AG10803 (cell line): ENCODE data around the gene OSR1.

Experiments used
- DNase-seq: peaks from one replicate; pipeline ENCODE4 v3.0.0; 2010; ENCODE audit warnings: low read depth
- H3K4me3 ChIP-seq: 2 replicates; pipeline ENCODE4 v1.5.1; 2011; ENCODE audit warnings: mild to moderate bottlenecking, low read length, control low read depth
- TF ChIP-seq, protein P1 (sequence below): conservative IDR thresholded peaks from 2 replicates; pipeline ENCODE4 v1.5.1; 2011; ENCODE audit warnings: mild to moderate bottlenecking, low read length, control low read depth, inconsistent platforms

OSR1 gene

DNA sequence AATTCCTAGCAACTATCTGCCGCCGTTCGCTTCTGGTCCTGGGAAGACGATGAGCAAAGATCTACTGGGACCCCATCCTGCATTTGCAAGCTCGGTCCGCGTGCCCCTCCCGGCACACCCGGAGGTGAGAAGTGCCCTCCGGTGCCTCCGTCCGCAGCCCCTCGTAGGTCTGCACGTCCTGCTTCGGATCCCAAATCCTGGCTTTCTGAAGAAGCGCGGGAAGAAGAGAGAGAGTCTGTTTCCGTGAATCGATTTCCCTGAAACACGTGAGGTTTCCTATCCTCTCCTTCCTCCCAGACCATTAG lies 5.0 kb upstream of the OSR1 start:
- TF ChIP-seq, protein P1, sequence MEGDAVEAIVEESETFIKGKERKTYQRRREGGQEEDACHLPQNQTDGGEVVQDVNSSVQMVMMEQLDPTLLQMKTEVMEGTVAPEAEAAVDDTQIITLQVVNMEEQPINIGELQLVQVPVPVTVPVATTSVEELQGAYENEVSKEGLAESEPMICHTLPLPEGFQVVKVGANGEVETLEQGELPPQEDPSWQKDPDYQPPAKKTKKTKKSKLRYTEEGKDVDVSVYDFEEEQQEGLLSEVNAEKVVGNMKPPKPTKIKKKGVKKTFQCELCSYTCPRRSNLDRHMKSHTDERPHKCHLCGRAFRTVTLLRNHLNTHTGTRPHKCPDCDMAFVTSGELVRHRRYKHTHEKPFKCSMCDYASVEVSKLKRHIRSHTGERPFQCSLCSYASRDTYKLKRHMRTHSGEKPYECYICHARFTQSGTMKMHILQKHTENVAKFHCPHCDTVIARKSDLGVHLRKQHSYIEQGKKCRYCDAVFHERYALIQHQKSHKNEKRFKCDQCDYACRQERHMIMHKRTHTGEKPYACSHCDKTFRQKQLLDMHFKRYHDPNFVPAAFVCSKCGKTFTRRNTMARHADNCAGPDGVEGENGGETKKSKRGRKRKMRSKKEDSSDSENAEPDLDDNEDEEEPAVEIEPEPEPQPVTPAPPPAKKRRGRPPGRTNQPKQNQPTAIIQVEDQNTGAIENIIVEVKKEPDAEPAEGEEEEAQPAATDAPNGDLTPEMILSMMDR: no peak
- peak overlapping the region; percentile 69 for H3K4me3 ChIP-seq
- no peak for DNase-seq

DNA sequence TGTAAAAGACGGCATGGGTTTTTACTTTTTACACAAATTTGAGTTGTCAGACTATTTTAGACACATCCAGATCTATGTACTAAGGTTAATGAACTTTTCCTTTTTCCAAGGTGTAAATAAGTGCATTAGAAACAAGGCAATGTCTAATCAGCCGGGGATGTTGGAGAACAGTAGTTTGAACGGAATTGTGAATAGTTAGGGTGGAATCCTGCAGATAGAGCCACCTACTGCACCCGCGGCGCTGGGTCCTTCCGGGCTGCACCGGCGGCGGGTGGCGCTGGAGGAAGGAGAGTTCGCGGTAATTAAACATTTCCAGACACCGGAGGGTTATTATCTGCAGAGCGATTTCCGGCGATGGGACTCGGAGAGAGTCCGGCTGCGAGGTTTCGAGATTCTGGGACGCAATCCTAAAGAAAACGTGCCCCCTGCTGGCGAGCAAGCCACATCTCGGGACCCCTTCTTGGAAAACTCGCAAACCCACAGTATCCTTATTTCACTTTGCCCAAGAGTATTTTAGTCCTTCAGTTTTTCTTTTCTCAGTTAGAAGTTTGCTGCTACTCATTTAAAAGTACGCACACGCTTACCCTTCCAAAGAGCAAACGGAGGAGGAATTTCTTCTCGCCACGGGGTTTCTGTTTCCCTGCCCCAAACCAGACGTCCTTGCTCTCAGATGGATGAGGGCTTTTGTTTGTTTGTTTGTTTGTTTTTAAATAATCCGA lies 4.5 kb upstream of the OSR1 start:
- TF ChIP-seq, protein P1: peak; percentile 87
- peak; percentile 85 for DNase-seq
- peak overlapping the region; percentile 69 for H3K4me3 ChIP-seq

DNA sequence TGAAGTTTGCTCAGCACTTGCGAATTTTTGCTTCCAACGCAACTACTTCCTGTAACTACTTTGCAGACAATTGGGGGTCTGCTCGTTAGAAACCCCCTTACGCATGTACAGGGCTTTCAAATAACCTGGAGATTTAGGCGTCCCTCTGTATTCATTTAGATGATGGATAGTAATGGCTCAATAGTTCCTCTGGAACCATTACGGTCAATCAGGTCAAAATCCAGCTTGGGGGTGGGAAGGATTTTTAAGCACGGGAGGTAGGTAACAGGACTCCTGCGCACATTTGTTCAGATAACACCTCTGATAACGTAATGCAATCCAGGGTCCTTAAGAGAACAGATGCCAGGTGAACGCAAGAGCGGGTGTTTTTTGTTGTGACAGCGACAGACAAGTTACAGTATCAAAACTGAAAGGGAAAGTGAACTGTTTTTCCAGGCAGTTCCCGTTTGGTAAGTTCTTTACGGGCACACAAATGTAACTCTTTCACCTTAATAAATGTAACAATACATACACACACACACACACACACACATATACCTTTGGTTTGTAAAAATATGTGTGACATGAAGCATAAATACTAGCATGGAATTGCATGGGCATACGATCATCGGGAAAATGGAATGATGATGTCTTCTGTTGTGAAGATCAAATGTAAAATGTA lies 3.8 kb upstream of the OSR1 start:
- TF ChIP-seq, protein P1: no peak
- peak overlapping the region; percentile 69 for H3K4me3 ChIP-seq
- no peak for DNase-seq

GRCh38 chr2:19361325-19361990 lies 3.0 kb upstream of the OSR1 start:
- TF ChIP-seq, protein P1: no peak
- DNase-seq: no peak
- peak overlapping the region; percentile 69 for H3K4me3 ChIP-seq

GRCh38 chr2:19360966-19361321 lies 2.5 kb upstream of the OSR1 start:
- no peak for DNase-seq
- TF ChIP-seq, protein P1: no peak
- peak overlapping the region; percentile 69 for H3K4me3 ChIP-seq

GRCh38 chr2:19360266-19360965 lies 2.0 kb upstream of the OSR1 start:
- DNase-seq: no peak
- H3K4me3 ChIP-seq: no peak overlapping the region
- TF ChIP-seq, protein P1: no peak
